GM18502 (cell line): ENCODE data around the gene VRK1.

Source experiments
- ATAC-seq: cut with Tn5 transposase; IDR thresholded peaks from one replicate; pipeline ENCODE4 v1.9.1; 2021; ENCODE audit warnings: mild to moderate bottlenecking; ENCODE audit not compliant: unreplicated experiment, poor library complexity

The VRK1 gene

GRCh38 chr14:96909841-96910364 lies 112.7 kb downstream of the VRK1 start:
- no peak for ATAC-seq

GRCh38 chr14:96911499-96912149 lies 114.4 kb downstream of the VRK1 start:
- no peak for ATAC-seq

DNA sequence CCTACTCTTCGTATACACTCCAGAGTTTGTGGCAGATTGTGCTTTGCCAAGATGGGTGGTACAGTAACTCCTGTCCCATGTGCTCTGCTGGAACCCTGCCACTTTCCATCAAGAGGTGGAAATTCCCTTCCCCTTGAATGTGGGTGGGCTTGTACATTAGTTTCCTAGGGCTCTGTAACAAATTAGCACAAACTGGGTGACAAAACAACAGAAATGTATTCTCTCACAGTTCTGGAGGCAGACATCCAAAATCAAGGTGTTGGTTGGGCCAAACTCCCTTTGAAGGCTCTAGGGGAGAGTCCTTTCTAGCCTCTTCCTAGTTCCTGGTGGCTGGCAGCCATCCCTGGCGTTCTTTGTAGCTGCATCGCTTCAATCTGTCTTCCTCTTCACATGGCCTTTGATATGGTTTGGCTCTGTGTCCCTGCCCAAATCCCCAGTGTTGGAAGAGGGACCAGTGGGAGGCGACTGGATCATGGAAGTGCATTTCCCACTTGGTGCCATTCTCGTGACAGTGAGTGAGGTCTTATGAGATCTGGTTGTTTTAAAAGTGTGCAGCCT lies 117.5 kb downstream of the VRK1 start:
- no peak for ATAC-seq

DNA sequence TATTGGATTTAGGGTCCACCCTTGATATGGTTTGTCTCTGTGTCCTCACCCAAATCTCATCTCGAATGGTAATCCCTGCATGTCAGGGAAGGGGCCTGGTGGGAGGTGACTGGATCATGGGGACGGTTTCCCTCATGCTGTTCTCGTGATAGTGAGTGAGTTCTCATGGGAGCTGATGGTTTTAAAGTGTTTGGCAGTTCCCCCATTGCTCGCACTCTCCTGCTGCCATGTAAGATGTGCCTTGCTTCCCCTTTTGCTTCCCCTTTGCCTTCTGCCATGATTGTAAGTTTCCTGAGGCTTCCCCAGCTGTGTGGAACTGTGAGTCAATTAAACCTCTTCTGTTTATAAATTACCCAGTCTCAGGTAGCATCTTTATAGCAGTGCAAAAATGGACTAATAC lies 118.3 kb downstream of the VRK1 start:
- ATAC-seq, result no peak

GRCh38 chr14:96916751-96917150 lies 119.6 kb downstream of the VRK1 start:
- no peak for ATAC-seq

DNA sequence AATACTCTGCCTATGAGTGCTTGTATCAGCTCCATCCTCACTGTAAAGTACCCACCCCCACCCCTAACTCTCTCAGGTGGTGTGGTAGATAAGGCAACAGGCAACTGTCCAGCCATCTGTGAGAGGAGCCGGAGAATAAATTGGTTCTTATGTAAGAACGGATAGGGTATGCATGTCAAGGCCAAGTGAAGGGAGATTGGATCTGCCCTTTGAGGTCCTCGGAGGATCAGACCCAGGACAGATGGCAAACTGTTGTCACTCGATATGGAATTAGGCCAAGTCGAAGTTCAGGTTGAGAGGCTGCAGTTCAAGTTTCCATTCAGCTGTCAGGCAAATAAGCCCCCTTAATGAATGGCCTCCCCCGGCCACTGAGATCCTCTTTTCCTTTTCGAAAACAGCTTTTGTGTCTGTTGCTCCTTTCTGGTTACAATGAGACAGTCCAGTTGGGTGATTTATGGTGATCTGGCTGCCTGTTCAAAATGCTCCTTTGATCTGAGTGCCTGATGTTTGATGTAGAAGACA lies 120.3 kb downstream of the VRK1 start:
- no peak for ATAC-seq

DNA sequence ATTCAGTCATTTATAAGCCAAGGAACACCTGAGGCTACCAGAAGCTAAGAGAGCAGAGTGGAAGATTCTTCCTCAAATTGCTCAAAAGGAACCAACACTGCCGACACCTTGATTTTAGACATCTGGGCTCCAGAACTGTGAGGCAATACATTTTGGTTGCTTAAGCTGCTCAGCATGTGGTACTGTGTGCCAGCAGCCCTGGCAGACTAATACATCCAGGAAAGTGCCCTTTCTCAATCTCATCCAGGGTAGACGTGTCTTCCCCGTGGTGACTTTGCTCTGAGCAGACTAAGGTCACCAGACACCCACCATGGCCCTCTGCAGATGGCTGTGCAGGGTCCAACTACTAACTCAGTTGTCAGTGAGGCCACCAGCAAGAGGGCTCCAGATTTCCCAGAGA lies 122.8 kb downstream of the VRK1 start:
- no peak for ATAC-seq

DNA sequence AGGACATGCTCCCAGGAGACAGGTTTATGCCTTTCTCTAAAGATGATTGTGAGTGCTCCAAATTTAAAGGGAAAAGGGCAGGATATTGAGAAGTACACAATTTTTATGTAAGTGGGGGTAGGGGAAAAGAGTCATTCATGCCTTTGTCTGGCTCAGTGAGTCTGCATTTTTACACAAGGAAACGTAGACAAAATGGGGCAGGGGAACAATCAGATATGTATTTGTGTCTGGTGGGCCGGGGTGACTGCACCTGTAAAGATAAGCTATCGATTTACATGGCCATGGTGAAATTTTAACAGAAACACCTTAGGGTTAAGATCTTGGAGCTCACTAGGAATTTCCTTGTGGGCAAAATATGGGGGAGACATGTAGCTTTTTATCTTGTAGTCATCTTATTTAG lies 123.6 kb downstream of the VRK1 start:
- no peak for ATAC-seq

DNA sequence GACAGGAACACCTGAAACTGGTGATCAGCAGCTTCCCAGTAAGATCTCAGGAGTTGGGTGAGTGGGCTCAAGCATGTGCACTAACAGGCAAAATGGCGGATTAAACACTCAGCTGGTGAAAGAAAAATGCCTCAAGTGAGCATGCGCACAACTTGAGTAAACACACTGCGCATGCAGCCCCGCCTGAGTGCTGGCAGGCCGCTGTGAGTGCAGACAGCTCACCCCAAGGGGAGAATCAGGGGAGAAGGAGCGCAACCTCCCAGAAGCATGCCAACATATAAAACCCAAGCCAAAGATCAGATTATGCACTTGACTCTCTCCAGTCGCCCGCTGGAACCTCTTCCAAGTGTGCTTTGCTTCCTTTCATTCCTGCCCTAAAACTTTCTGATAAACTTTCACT lies 125.8 kb downstream of the VRK1 start:
- ATAC-seq, result no peak

- ATAC-seq, result no peak
Observed at GRCh38 chr14:96925422-96925821, 128.2 kb downstream of the VRK1 start.

DNA sequence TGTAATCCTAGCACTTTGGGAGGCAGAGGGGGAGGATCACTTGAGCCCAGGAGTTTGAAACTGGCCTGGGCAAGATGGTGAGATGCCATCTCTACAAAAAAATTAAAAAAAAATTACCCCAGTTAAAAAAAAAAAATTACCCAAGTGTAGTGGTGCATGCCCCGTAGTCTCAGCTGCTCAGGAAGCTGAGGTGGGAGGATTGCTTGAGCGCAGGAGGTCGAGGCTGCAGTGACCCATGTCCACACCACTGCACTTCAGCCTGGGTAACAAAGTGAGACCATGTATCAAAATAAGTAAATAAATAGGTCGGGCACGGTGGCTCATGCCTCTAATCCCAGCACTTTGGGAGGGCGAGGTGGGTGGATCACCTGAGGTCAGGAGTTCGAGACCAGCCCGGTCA lies 128.8 kb downstream of the VRK1 start:
- no peak for ATAC-seq

- no peak for ATAC-seq
Observed at GRCh38 chr14:96928779-96929380, 131.7 kb downstream of the VRK1 start.

GRCh38 chr14:96929950-96930349 lies 132.8 kb downstream of the VRK1 start:
- no peak for ATAC-seq

GRCh38 chr14:96930526-96930925 lies 133.3 kb downstream of the VRK1 start:
- ATAC-seq, result no peak
